Heart left ventricle (tissue), 16 donors: Measurements from ENCODE around the gene NTPCR. TPM values are rescaled to one million over a fixed set of nuclear protein-coding genes. Genes with fewer than 3 reads are reported as not detected.
A peak's percentile ranks its signal among the peaks of the same experiment; 100 is the strongest.

Experiments used
- ATAC-seq, 4 donors: fragments of 200-7000 bp; cut with Tn5 transposase; one replicate each; pipeline ENCODE4 v1.9.1; 2020 to 2022; ENCODE audit warnings: moderate library complexity in 4 of 4, mild to moderate bottlenecking in 3 of 4, moderate number of reproducible peaks in 1 of 4
- DNase-seq, 5 donors: peaks; one replicate each; pipeline ENCODE4 v3.0.0-alpha.2; 2020
- H3K27ac ChIP-seq, 12 donors: fragments of 200-600 bp; sonication (generic) in 4 of 12; one replicate each; pipeline versions ENCODE4 v1.5.0 to v1.8.0; 2016 to 2022; ENCODE audit warnings: mild to moderate bottlenecking in 2 of 12
- H3K27me3 ChIP-seq, 9 donors: fragments of 200-600 bp; sonication (generic) in 2 of 9; one replicate each; pipeline versions ENCODE4 v1.5.1 to v1.8.0; 2016 to 2022; ENCODE audit warnings: mild to moderate bottlenecking in 3 of 9
- H3K36me3 ChIP-seq, 9 donors: fragments of 200-600 bp; sonication (generic) in 2 of 9; one replicate each; pipeline versions ENCODE4 v1.5.0 to v1.8.0; 2018 to 2022; ENCODE audit warnings: mild to moderate bottlenecking in 2 of 9
- H3K4me1 ChIP-seq, 12 donors: fragments of 200-600 bp; sonication (generic) in 4 of 12; one replicate each; pipeline versions ENCODE4 v1.5.0 to v1.8.0; 2016 to 2022; ENCODE audit warnings: mild to moderate bottlenecking in 3 of 12
- H3K4me3 ChIP-seq, 12 donors: fragments of 200-600 bp; sonication (generic) in 4 of 12; one replicate each; pipeline versions ENCODE4 v1.5.0 to v1.8.0; 2017 to 2022; ENCODE audit warnings: mild to moderate bottlenecking in 9 of 12, moderate library complexity in 4 of 12
- H3K9me3 ChIP-seq, 12 donors: fragments of 200-600 bp; sonication (generic) in 4 of 12; one replicate each; pipeline versions ENCODE4 v1.5.0 to v1.8.0; 2016 to 2022; ENCODE audit warnings: mild to moderate bottlenecking in 1 of 12
- POLR2A ChIP-seq, 2 donors: fragments of 450-650 bp; IDR thresholded peaks; one replicate each; pipeline ENCODE4 v1.6.1; 2017; ENCODE audit warnings: antibody characterized with exemption in 2 of 2, mild to moderate bottlenecking in 2 of 2, moderate library complexity in 2 of 2
- WGBS, 4 donors: extraction: QIAGEN DNeasy Blood & Tissue Kit in 2 of 4; methylation state at CpG; one replicate each; pipeline versions ENCODE4 v1.1.5 to v1.1.7; 2013 to 2018; 5-methylcytosine and 5-hydroxymethylcytosine counted together
- intact Hi-C, 10 donors: fragments of 100-400 bp; cut with DNase I; formaldehyde crosslinking; loops; one replicate each; pipeline versions ENCODE4 v1.11.1 to v1.14.2; 2022
- polyA plus RNA-seq, 2 donors: library from polyadenylated mRNA; stranded (reverse); fragments of 200-250 nt; gene quantifications; one replicate each; pipeline ENCODE4 v1.2.3, GENCODE V29; 2013
- total RNA-seq, 9 donors: library from RNA; depleted of rRNA in 2 of 9; stranded (reverse); fragments of >200 nt in 2 of 9; fragmentation: NEBNext Ultra II Directional in 3 of 9; extraction: Animal tissue kit (Norgen Biotek cat#: 25700) in 3 of 9; gene quantifications; one replicate each; pipeline versions ENCODE4 v1.1.0 to v1.2.4, GENCODE V29; 2016 to 2023
- TF ChIP-seq, protein P1 (sequence below), 12 donors: fragments of 200-600 bp; sonication (generic) in 4 of 12; IDR thresholded peaks; one replicate each; pipeline versions ENCODE4 v1.5.0 to v1.8.0; 2018 to 2022; ENCODE audit warnings: antibody characterized with exemption in 12 of 12, mild to moderate bottlenecking in 5 of 12
- donor health status: ischemic (EF 13 %, LVEDD 7.1; RV severe dilation, severe dysfunction).
- donor health status: healthy with polysubstance abuse.
- donor health status: DM: no; HTN: yes; CAD: no.
- donor health status: DM: no; HTN: no; CAD: no.
- donor health status: ischemic (EF 25% LVEDD 6.9; RV normal size, moderate dysfunction).
- donor health status: ischemic (EF 25% LVEDD 5.7; RV mildly dilated, moderate dysfunction).
- donor health status: healthy.
- donor health status: DM: yes; HTN: yes; CAD: no.
- donor health status: ischemic (EF 35%, LVEDD 5.7; RV mildly dilated, moderate dysfunction).
- donor health status: nonischemic (EF 11% LVEDD 7.7; RV severe dilation, severe dysfunction).
- donor health status: DM: yes; HTN: yes; CAD: no.
- donor health status: PGD.
- donor health status: ischemic (EF 29% LVEDD 5.4; RV normal size, mild dysfunction).
- donor health status: nonischemic (EF 23%, LVEDD 6.1; RV moderate dilation, normal function).

NTPCR gene
- total and polyA plus RNA-seq, 11 donors = 29.6 to 81.8 (median 57.8) TPM

DNA sequence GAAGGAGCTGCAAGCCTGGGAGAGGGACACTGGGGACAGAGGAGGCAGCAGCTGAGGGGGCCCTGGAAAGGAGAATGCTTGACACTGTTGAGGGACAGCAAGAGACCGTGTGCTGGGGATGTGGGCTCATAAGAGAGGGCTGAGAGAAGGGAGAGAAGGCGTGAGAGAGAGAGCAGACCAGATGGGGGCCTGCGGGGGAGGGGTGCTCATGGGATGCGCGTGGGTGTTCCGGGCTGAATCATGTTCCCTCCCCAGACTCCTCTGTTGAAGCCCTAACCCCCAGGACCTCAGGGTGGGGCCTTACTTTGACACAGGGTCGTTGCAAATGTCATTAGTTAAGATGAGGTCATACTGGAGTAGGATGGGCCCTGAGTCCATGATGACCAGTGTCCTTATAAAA is 40.8 kb downstream of the NTPCR start:
- TF ChIP-seq, protein P1, sequence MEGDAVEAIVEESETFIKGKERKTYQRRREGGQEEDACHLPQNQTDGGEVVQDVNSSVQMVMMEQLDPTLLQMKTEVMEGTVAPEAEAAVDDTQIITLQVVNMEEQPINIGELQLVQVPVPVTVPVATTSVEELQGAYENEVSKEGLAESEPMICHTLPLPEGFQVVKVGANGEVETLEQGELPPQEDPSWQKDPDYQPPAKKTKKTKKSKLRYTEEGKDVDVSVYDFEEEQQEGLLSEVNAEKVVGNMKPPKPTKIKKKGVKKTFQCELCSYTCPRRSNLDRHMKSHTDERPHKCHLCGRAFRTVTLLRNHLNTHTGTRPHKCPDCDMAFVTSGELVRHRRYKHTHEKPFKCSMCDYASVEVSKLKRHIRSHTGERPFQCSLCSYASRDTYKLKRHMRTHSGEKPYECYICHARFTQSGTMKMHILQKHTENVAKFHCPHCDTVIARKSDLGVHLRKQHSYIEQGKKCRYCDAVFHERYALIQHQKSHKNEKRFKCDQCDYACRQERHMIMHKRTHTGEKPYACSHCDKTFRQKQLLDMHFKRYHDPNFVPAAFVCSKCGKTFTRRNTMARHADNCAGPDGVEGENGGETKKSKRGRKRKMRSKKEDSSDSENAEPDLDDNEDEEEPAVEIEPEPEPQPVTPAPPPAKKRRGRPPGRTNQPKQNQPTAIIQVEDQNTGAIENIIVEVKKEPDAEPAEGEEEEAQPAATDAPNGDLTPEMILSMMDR (IDR thresholded peaks at IDR 0.05) = no peak
- no peak for TF ChIP-seq POLR2A (IDR thresholded peaks at IDR 0.05)
- Histone ChIP-seq H3K4me1 (peaks cover 0 to 14% (median 0%) of the 10 kb centered on the region in 12 donors), H3K36me3 (no peaks in the 10 kb centered on the region), H3K27ac (no peak overlapping the region), H3K4me3 (no peak overlapping the region), H3K27me3 (no peaks in the 10 kb centered on the region), H3K9me3 (peaks cover 0 to 10% (median 0%) of the 10 kb centered on the region in 12 donors)
- DNase-seq (no peak), ATAC-seq (no peak)
- WGBS, 4 donors = 83 to 87% (median 85%) methylated on average over 7 of the region's 7 CpGs
- intact Hi-C loops = no loop called here

DNA sequence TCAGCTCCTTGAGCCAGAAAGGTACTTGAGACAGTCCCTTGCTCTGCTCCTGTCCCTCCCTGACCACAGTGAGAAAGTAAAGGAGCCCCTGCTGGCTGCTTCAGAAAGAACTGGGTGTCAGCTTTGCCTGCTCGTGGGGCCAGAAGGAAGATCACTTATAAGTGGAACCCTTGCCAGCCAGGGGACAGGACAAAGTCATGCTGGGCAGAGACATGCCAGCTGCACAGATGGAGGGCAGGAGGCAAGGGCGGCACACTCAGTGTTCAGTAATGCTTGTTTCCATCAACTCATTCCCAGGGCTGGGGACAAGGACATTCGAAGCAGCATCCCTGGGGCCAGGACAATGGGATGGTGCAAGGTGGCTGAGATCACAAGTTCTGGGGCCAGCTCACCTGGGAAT is 41.8 kb downstream of the NTPCR start:
- Histone ChIP-seq H3K36me3 (no peaks in the 10 kb centered on the region), H3K4me1 (peaks cover 0 to 6% (median 0%) of the 10 kb centered on the region in 12 donors), H3K9me3 (peaks cover 0 to 10% (median 0%) of the 10 kb centered on the region in 12 donors), H3K4me3 (no peak overlapping the region), H3K27me3 (no peaks in the 10 kb centered on the region), H3K27ac (no peak overlapping the region)
- whole genome bisulfite sequencing, 4 donors = 24 to 66% (median 61%) methylated on average over 3 of the region's 3 CpGs
- TF ChIP-seq, protein P1 (IDR thresholded peaks at IDR 0.05) = no peak
- peak in 3 of 5 donors; percentile 22 to 72 (median 49) for DNase-seq
- ATAC-seq = peak; percentile 83 to 92 (median 92)
- intact Hi-C loops = no loop called here

DNA sequence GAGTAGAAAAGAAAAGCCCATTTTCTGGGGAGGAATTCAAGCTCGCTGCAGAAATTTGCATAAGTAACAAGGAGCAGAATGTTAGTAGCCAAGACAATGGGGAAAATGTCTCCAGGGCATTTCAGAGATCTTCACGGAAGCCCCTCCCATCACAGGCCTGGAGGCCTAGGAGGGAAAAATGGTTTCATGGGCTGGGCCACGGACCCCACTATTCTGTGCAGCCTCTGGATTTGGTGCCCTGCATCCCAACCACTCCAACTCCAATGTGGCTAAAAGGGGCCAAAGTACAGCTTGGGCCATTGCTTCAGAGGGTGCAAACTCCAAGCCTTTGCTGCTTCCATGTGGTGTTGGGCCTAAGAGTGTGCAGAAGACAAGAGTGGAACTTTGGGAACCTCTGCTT is 43.1 kb downstream of the NTPCR start:
- no peak for DNase-seq
- ATAC-seq = no peak
- H3K36me3 ChIP-seq = peaks cover 0 to 2% (median 0%) of the 10 kb centered on the region in 9 donors
- no peak overlapping the region for H3K4me3 ChIP-seq
- no peak for TF ChIP-seq POLR2A (IDR thresholded peaks at IDR 0.05)
- TF ChIP-seq, protein P1 (IDR thresholded peaks at IDR 0.05) = no peak
- H3K27ac ChIP-seq = no peak overlapping the region
- H3K27me3 ChIP-seq = no peaks in the 10 kb centered on the region
- peaks cover 0 to 10% (median 0%) of the 10 kb centered on the region in 12 donors for H3K9me3 ChIP-seq
- intact Hi-C loops = no loop called here
- WGBS, 4 donors = 89 to 97% (median 96%) methylated on average over 3 of the region's 3 CpGs
- peaks cover 0 to 6% (median 0%) of the 10 kb centered on the region in 12 donors for H3K4me1 ChIP-seq

DNA sequence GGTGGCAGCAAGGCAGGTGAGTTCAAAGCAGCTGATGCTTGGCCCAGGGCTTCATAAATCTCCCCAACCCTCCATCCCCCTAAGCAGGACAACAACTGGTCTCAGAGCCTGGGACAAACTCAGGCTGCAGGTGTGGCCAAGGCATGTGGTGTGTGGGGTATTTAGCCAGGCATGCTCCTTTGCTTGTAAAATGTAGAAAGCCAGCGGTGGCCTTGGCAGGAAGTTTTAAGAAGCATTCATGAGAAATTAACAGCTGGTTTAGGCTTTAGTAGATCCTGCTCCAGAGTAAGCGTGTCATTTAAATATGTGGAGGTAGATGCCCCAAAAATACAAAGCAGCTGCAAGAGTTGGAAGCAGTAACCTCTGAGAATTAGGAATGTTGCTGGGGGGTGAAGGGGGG is 44.8 kb downstream of the NTPCR start:
- Histone ChIP-seq H3K4me3 (no peak overlapping the region), H3K36me3 (peaks cover 0 to 6% (median 0%) of the 10 kb centered on the region in 9 donors), H3K27ac (no peak overlapping the region), H3K4me1 (peaks cover 0 to 6% (median 0%) of the 10 kb centered on the region in 12 donors), H3K9me3 (peaks cover 0 to 10% (median 0%) of the 10 kb centered on the region in 12 donors), H3K27me3 (no peaks in the 10 kb centered on the region)
- DNase-seq = no peak
- no peak for TF ChIP-seq POLR2A (IDR thresholded peaks at IDR 0.05)
- TF ChIP-seq, protein P1 (IDR thresholded peaks at IDR 0.05) = no peak
- WGBS, 4 donors = 89 to 95% (median 92%) methylated on average over 2 of the region's 2 CpGs
- ATAC-seq = no peak
- intact Hi-C loops = no loop called here
